Endodermal cell (in vitro differentiated cells): ENCODE data around the gene FNDC1. TPM values are rescaled to one million over a fixed set of nuclear protein-coding genes. Genes with fewer than 3 reads are reported as not detected.

ENCODE experiments used
- DNase-seq: peaks from one replicate; pipeline ENCODE4 v3.0.0-alpha.2; 2017
- H3K27ac ChIP-seq: 2 replicates; pipeline ENCODE4 v1.5.1; 2013; ENCODE audit warnings: mild to moderate bottlenecking, low read depth, low read length, moderate library complexity
- H3K27me3 ChIP-seq: 2 replicates; pipeline ENCODE4 v1.6.1; 2013; ENCODE audit warnings: mild to moderate bottlenecking, low read length, moderate library complexity; ENCODE audit not compliant: insufficient read depth, control insufficient read depth, poor library complexity, severe bottlenecking
- H3K36me3 ChIP-seq: 2 replicates; pipeline ENCODE4 v1.7.0; 2013; ENCODE audit warnings: mild to moderate bottlenecking, low read length, moderate library complexity; ENCODE audit not compliant: control insufficient read depth, insufficient read depth
- H3K4me1 ChIP-seq: one replicate; pipeline ENCODE4 v1.7.0; 2013; ENCODE audit warnings: low read length; ENCODE audit not compliant: control insufficient read depth, insufficient read depth
- H3K4me3 ChIP-seq: 2 replicates; pipeline ENCODE4 v1.5.1; 2013; ENCODE audit warnings: mild to moderate bottlenecking, low read length, moderate library complexity
- H3K9ac ChIP-seq: 2 replicates; pipeline ENCODE4 v1.6.1; 2013; ENCODE audit warnings: mild to moderate bottlenecking, low read length, moderate library complexity; ENCODE audit not compliant: poor library complexity, severe bottlenecking; ENCODE audit errors: extremely low read depth
- H3K9me3 ChIP-seq: 2 replicates; pipeline ENCODE4 v1.6.1; 2013; ENCODE audit warnings: mild to moderate bottlenecking, low read length, moderate library complexity; ENCODE audit not compliant: control insufficient read depth
- H3K27ac Mint-ChIP-seq: 2 replicates; pipeline ENCODE4 v1.8.0; 2020; ENCODE audit warnings: mixed read lengths
- H3K27me3 Mint-ChIP-seq: 2 replicates; pipeline ENCODE4 v1.8.0; 2021; ENCODE audit warnings: mild to moderate bottlenecking, mixed read lengths; ENCODE audit not compliant: insufficient read depth
- H3K36me3 Mint-ChIP-seq: 2 replicates; pipeline ENCODE4 v1.8.0; 2020; ENCODE audit warnings: low read depth, mixed read lengths
- H3K4me1 Mint-ChIP-seq: 2 replicates; pipeline ENCODE4 v1.8.0; 2020; ENCODE audit warnings: mixed read lengths
- H3K4me3 Mint-ChIP-seq: 2 replicates; pipeline ENCODE4 v1.8.0; 2020; ENCODE audit warnings: mild to moderate bottlenecking, moderate library complexity, mixed read lengths
- H3K9me3 Mint-ChIP-seq: 2 replicates; pipeline ENCODE4 v1.8.0; 2020; ENCODE audit warnings: mild to moderate bottlenecking, mixed read lengths
- WGBS, 2 experiments: methylation state at CpG; one replicate each; pipeline versions ENCODE4 v1.1.5 to v1.1.7; 2013; ENCODE audit warnings: missing lambda C conversion rate in 2 of 2, mixed read lengths in 1 of 2; ENCODE audit not compliant: insufficient coverage in 1 of 2, insufficient read length in 1 of 2; 5-methylcytosine and 5-hydroxymethylcytosine counted together
- total RNA-seq, 2 donors: library from RNA; stranded (reverse); fragmentation: NEBNext Ultra II Directional in 1 of 2; extraction: Animal tissue kit (Norgen Biotek cat#: 25700) in 1 of 2; gene quantifications; 2 replicates in 1 of 2; 3 replicates in 1 of 2; pipeline ENCODE4 v1.2.1, GENCODE V29; 2021
- TF ChIP-seq, protein P1 (sequence below): fragments of 200-600 bp; sonication (generic); conservative IDR thresholded peaks from 2 replicates; pipeline ENCODE4 v1.5.0; 2021; ENCODE audit warnings: antibody characterized with exemption, mild to moderate bottlenecking

The FNDC1 gene
- total RNA-seq, 2 donors from 2014 or later: 0.55 to 0.62 TPM

DNA sequence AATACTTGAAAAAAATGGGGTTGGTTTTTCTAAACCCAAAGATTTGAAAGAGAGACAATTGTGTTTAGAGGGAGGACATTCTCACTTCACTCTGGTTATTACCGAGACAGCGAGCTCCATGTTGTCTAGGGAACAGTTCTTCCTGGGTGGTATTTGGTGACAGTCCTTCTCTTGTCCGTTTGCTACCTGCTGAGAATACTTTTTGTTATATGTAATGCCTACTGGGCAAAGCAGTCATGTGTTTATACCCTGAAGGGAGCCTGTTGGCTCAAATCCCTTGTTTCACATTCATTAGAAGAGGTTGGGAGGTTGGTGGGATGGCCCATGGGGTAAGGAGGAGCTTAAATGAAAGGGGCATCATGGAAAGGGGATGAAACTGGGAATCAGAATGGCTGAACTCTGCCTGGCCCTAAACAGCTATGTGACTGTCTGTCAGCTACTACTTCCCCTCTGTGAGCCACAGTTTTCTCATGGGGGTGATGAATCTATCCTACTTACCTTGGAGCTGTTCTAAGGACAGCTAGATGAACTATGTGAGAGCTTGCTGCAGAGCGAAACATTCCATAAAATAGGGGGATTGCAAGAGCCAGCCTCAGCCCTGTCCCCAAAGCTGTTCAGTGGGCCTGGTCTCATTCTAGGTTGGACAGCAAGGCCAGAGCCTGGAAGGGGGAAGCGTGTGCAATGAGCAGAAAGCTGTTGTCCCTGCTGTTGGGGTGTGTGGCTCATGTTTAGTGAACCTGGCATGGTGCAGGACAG, 43.5 kb downstream of the FNDC1 start:
- H3K27ac ChIP-seq: peak overlapping the region; percentile 32
- H3K4me1 ChIP-seq: no peaks in the 10 kb centered on the region
- H3K9ac ChIP-seq: no peak overlapping the region
- Mint-ChIP-seq H3K4me1 (no peaks in the 10 kb centered on the region), H3K27me3 (peaks cover 5% of the 10 kb centered on the region), H3K27ac (no peak overlapping the region), H3K4me3 (no peak overlapping the region), H3K36me3 (no peaks in the 10 kb centered on the region), H3K9me3 (no peaks in the 10 kb centered on the region)
- H3K27me3 ChIP-seq: peaks cover under 1% of the 10 kb centered on the region
- TF ChIP-seq, protein P1, sequence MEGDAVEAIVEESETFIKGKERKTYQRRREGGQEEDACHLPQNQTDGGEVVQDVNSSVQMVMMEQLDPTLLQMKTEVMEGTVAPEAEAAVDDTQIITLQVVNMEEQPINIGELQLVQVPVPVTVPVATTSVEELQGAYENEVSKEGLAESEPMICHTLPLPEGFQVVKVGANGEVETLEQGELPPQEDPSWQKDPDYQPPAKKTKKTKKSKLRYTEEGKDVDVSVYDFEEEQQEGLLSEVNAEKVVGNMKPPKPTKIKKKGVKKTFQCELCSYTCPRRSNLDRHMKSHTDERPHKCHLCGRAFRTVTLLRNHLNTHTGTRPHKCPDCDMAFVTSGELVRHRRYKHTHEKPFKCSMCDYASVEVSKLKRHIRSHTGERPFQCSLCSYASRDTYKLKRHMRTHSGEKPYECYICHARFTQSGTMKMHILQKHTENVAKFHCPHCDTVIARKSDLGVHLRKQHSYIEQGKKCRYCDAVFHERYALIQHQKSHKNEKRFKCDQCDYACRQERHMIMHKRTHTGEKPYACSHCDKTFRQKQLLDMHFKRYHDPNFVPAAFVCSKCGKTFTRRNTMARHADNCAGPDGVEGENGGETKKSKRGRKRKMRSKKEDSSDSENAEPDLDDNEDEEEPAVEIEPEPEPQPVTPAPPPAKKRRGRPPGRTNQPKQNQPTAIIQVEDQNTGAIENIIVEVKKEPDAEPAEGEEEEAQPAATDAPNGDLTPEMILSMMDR: no peak
- no peak for DNase-seq
- H3K36me3 ChIP-seq: no peaks in the 10 kb centered on the region
- no peaks in the 10 kb centered on the region for H3K9me3 ChIP-seq
- 74 to 82% methylated on average over 4 to 5 of the region's 5 CpGs for WGBS, 2 experiments
- no peak overlapping the region for H3K4me3 ChIP-seq

DNA sequence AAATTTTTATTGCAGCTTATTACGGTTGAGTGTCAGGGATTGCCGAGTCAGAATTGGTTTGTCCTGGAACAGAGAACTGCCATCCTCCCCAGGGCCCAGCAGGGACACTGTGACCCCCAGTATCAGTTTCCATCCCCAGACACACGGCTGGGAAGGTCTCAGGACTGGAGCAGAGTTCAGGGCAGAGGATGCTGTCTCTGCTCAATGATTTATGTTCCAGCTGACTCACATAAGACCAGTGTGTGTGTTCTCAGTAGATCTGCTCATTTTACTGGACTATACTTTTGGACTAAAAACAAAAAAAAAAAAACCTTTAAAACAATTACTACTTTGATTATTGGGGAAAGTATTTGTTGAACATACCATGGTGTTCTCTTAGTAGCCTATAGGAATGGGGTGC, 44.2 kb downstream of the FNDC1 start:
- Histone ChIP-seq H3K27ac (no peak overlapping the region), H3K27me3 (peaks cover 6% of the 10 kb centered on the region), H3K9ac (no peak overlapping the region), H3K36me3 (no peaks in the 10 kb centered on the region), H3K4me1 (no peaks in the 10 kb centered on the region), H3K4me3 (no peak overlapping the region), H3K9me3 (no peaks in the 10 kb centered on the region)
- TF ChIP-seq, protein P1: no peak
- no peaks in the 10 kb centered on the region for H3K9me3 Mint-ChIP-seq
- 82 to 86% methylated on average over 3 of the region's 3 CpGs for WGBS, 2 experiments
- no peaks in the 10 kb centered on the region for H3K4me1 Mint-ChIP-seq
- DNase-seq: no peak
- no peak overlapping the region for H3K4me3 Mint-ChIP-seq
- H3K36me3 Mint-ChIP-seq: no peaks in the 10 kb centered on the region
- H3K27me3 Mint-ChIP-seq: peaks cover 3% of the 10 kb centered on the region
- H3K27ac Mint-ChIP-seq: no peak overlapping the region

DNA sequence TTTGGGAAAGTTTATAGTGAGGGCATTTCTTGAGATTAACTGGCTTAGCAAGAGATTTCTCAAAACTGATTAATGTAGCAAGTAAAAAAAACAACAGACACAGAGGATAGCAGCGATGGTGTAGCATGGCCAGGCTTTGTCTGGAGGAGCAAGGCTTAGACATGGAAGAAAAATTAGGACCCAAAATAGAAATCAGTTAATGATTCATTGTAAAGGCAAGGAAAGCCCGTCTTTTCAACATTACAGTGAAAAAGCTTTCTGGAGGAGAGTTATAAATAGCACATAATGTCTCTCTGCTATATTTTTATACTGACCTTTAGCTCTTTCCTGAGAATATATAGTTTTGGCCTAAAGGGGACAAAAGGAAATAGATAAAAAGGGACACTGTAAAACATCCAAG, 45.1 kb downstream of the FNDC1 start:
- no peak overlapping the region for H3K4me3 ChIP-seq
- no peaks in the 10 kb centered on the region for H3K36me3 Mint-ChIP-seq
- peaks cover 5% of the 10 kb centered on the region for H3K27me3 Mint-ChIP-seq
- no peak overlapping the region for H3K27ac ChIP-seq
- H3K4me3 Mint-ChIP-seq: no peak overlapping the region
- no peaks in the 10 kb centered on the region for H3K9me3 ChIP-seq
- H3K4me1 ChIP-seq: no peaks in the 10 kb centered on the region
- no peaks in the 10 kb centered on the region for H3K36me3 ChIP-seq
- TF ChIP-seq, protein P1: no peak
- no peak for DNase-seq
- 90 to 92% methylated on average over 1 to 2 of the region's 2 CpGs for WGBS, 2 experiments
- no peaks in the 10 kb centered on the region for H3K4me1 Mint-ChIP-seq
- H3K9ac ChIP-seq: no peak overlapping the region
- H3K9me3 Mint-ChIP-seq: no peaks in the 10 kb centered on the region
- H3K27ac Mint-ChIP-seq: no peak overlapping the region
- H3K27me3 ChIP-seq: peaks cover 6% of the 10 kb centered on the region
